Measurements from ENCODE around the gene STX3. TPM values are rescaled to one million over a fixed set of nuclear protein-coding genes. Genes with fewer than 3 reads are reported as not detected.

STX3 gene
- total and polyA plus RNA-seq, 2 donors (not counting 3 experiments of a cell fraction or from before 2014, with no cell fraction given): 40.3 to 49.7 TPM

DNA sequence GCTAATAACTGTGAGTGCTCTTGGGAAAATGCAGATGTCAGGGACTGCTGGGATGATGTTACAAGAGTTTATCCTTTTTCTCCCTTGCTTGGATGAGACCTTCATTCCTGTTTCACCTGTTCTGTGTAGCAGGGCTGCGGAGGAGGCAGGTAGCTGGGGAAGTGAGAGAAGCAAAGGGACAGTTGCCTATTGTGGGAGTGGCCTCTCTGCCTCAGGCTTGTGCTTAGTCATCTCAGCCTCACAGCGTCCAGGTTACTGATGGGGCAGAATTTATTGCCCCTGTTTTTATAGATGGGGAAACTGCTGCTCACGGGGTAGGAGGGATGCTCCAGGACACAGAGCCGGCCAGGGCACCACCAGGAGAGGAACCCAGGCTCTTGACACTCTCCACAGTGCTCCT, 1.7 kb downstream of the STX3 start:
- Histone ChIP-seq H3K9me1 (replicated peaks; ENCODE audit: control insufficient read depth, extremely low read depth, insufficient read depth, low read length) (no peaks in the 10 kb centered on the region), H3K27me3 (ENCODE audit: control insufficient read depth in 2 of 2, insufficient read depth in 2 of 2, low read length in 2 of 2) (no peaks in the 10 kb centered on the region), H3K27ac (ENCODE audit: insufficient read depth, low read depth, low read length) (peak overlapping the region; percentile 72), H3K4me2 (ENCODE audit: insufficient read depth, low read length) (peak overlapping the region; percentile 87), H3K4me3 (replicated peaks in 1 of 3; ENCODE audit: insufficient read depth in 1 of 3, low read depth in 1 of 3, low read length in 3 of 3) (peak overlapping the region in 1 of 3 experiments; percentile 87), H3K79me2 (ENCODE audit: control insufficient read depth, insufficient read depth, low read length) (peaks cover 34% of the 10 kb centered on the region), H3K4me1 (ENCODE audit: control insufficient read depth, extremely low read depth, insufficient read depth, low read length) (peaks cover 21% of the 10 kb centered on the region), H3K36me3 (ENCODE audit: control insufficient read depth in 2 of 2, extremely low read depth in 1 of 2, insufficient read depth in 2 of 2, low read length in 2 of 2) (peaks cover 0 to 4% of the 10 kb centered on the region in 2 experiments), H2AFZ (ENCODE audit: low read depth, low read length) (no peak overlapping the region), H3K9me3 (replicated peaks; ENCODE audit: control insufficient read depth, insufficient read depth, low read length) (no peaks in the 10 kb centered on the region), H3K9ac (replicated peaks; ENCODE audit: extremely low read depth, insufficient read depth, low read length) (no peak overlapping the region), H4K20me1 (replicated peaks; ENCODE audit: control insufficient read depth, extremely low read depth, insufficient read depth, low read length) (no peaks in the 10 kb centered on the region)
- dilution Hi-C loops (cut with MboI; ENCODE audit: extremely low pct_ligation_motif_present, low sequenced_read_pairs) (no loop called here), intact Hi-C loops (cut with micrococcal nuclease) (loop anchor here (1.0 to 5.0 kb wide), 2 partner anchors 145 to 437 kb away; no protein-coding TSS in a partner anchor)
- ChIA-PET CTCF (interaction anchor here (1.0 to 5.7 kb wide), 5 partner anchors 11 to 219 kb away, joined by 3 to 120 read pairs (median 15); no protein-coding TSS in a partner anchor), POLR2A (interaction anchor here (0.6 to 2.2 kb wide), 3 partner anchors 16 to 30 kb away, joined by 3 to 6 read pairs (median 4); no protein-coding TSS in a partner anchor)
- DNase-seq (ENCODE audit: low read depth, low spot score) (no peak), FAIRE-seq (no peak)
- no TSS peak for BruUV-seq (replicated peaks)
- TF ChIP-seq MYC (IDR thresholded peaks at IDR 0.05; ENCODE audit: low read depth, low read length): no peak
- no peak for TF ChIP-seq JUN (IDR thresholded peaks at IDR 0.05; ENCODE audit: borderline replicate concordance, insufficient read depth, insufficient read length, low read depth)
- TF ChIP-seq, protein P1, sequence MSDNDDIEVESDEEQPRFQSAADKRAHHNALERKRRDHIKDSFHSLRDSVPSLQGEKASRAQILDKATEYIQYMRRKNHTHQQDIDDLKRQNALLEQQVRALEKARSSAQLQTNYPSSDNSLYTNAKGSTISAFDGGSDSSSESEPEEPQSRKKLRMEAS (IDR thresholded peaks at IDR 0.05; ENCODE audit: insufficient read depth, insufficient read length): no peak
- no peak for TF ChIP-seq FOS (IDR thresholded peaks at IDR 0.05; ENCODE audit: borderline replicate concordance, insufficient read depth, low read length)
- no peak for TF ChIP-seq EZH2 (IDR thresholded peaks at IDR 0.05; ENCODE audit: borderline replicate concordance, low read depth, low read length, severe bottlenecking)
- TF ChIP-seq GATA2 (IDR thresholded peaks at IDR 0.05; ENCODE audit: insufficient read depth, insufficient read length, low read depth, low read length): no peak
- TF ChIP-seq, protein P2, sequence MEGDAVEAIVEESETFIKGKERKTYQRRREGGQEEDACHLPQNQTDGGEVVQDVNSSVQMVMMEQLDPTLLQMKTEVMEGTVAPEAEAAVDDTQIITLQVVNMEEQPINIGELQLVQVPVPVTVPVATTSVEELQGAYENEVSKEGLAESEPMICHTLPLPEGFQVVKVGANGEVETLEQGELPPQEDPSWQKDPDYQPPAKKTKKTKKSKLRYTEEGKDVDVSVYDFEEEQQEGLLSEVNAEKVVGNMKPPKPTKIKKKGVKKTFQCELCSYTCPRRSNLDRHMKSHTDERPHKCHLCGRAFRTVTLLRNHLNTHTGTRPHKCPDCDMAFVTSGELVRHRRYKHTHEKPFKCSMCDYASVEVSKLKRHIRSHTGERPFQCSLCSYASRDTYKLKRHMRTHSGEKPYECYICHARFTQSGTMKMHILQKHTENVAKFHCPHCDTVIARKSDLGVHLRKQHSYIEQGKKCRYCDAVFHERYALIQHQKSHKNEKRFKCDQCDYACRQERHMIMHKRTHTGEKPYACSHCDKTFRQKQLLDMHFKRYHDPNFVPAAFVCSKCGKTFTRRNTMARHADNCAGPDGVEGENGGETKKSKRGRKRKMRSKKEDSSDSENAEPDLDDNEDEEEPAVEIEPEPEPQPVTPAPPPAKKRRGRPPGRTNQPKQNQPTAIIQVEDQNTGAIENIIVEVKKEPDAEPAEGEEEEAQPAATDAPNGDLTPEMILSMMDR (IDR thresholded peaks at IDR 0.05; ENCODE audit: extremely low read depth in 1 of 2, insufficient read depth in 1 of 2, low read depth in 1 of 2, low read length in 2 of 2): no peak
- no peak for TF ChIP-seq POLR2A (IDR thresholded peaks at IDR 0.05; ENCODE audit: low read depth, low read length)
